Purkinje cell (primary cell): ENCODE measurements around the gene GLO1. TPM values are rescaled to one million over a fixed set of nuclear protein-coding genes. Genes with fewer than 3 reads are reported as not detected.

Source experiments
- polyA plus RNA-seq: library from polyadenylated mRNA; unstranded; fragments of >200 nt; fragmentation: Nextera tagmentation; gene quantifications from 2 replicates; pipeline ENCODE4 v1.2.1, GENCODE V29; 2014

Gene GLO1
- polyA plus RNA-seq = 65.1 and 81.8 TPM in 2 replicates

GRCh38 chr6:38702558-38703397, at the start of gene GLO1:
Gene GLO1, minus strand, starts transcription at chr6:38703145. Its CDS starts 91 bp downstream, at chr6:38703054.

DNA sequence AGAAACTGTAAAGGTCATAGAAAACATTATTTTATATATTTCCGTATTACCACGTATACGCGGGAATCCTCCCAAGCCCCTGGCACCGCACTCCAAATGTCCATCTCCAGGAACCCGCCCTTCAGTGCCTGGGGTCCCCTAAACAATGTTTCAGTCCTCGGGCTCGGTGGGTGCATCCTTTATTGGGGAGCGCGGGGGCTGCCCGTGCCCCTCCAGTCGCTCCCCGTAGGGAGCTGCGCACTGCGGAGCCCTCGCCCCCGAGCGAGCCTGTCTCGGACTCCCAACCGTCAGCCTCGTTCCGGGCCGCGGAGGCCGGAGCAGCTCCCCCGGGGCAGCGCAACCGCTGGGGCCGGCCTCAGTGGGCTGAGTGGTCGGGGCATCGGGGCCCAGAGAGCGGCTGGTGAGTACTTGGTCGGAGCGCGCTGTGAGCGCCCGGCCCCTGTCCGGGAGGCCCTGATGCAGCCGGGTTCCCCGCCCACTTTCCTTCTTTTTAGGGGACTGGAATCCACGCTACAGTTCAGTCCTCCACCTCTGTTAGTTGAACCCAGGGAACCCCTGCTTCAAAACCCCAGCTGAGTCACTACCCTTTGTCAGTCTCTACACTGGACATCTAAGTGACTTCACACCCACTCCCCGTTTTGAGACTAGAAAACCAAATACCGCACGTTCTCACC, 12.2 kb upstream of the GLO1 start, which contains the start of gene DNAH8:
Gene DNAH8 (plus strand): TSS at position 296 of the 674 bp plus-strand sequence. CDS start 7,499 bp downstream, outside the sequence.

GRCh38 chr6:38639498-38640215, 63.3 kb downstream of the GLO1 start, which contains the start of gene BTBD9:
Gene BTBD9, minus strand, starts transcription at chr6:38639929.

Other genes starting within 250 kb of the GLO1 start
- gene BTBD9, start 63.2 kb downstream of the GLO1 start, polyA plus RNA-seq = 9.5 and 15.7 TPM in 2 replicates
- gene DNAH8, start 12.2 kb upstream of the GLO1 start, polyA plus RNA-seq = not detected in 2 replicates